ENCODE data around the gene RNF121.

RNF121 gene

DNA sequence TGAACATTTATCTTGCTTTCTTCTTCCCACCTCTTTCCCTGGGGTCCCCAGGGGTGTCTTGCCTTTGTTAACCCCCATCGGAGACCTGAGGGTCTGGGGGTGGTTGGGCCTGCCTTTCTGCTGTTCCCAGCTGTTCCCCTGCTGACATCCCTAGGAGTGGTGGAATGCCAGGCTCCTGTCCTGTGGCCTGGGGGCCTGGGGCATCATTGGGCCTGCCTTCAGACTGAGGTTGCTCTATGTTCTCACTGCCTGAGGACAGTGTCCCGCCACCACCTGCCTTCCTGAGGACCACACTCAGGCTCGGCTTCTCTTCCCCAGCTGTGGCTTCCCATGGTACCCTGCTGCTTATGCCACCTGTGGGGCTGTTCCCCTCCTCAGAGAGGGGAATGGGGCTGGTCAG is 68.7 kb downstream of the RNF121 start:
- TF ChIP-seq, protein P1, sequence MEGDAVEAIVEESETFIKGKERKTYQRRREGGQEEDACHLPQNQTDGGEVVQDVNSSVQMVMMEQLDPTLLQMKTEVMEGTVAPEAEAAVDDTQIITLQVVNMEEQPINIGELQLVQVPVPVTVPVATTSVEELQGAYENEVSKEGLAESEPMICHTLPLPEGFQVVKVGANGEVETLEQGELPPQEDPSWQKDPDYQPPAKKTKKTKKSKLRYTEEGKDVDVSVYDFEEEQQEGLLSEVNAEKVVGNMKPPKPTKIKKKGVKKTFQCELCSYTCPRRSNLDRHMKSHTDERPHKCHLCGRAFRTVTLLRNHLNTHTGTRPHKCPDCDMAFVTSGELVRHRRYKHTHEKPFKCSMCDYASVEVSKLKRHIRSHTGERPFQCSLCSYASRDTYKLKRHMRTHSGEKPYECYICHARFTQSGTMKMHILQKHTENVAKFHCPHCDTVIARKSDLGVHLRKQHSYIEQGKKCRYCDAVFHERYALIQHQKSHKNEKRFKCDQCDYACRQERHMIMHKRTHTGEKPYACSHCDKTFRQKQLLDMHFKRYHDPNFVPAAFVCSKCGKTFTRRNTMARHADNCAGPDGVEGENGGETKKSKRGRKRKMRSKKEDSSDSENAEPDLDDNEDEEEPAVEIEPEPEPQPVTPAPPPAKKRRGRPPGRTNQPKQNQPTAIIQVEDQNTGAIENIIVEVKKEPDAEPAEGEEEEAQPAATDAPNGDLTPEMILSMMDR (IDR thresholded peaks at IDR 0.05; ENCODE audit: low read depth, low read length, missing control alignments), result no peak
- DNase-seq (ENCODE audit: extremely low read depth, low read depth), result no peak
- no peak overlapping the region for H3K4me3 ChIP-seq (replicated peaks; ENCODE audit: low read depth, low read length)

GRCh38 chr11:71998061-71998460 is 69.2 kb downstream of the RNF121 start:
- H3K4me3 ChIP-seq (replicated peaks; ENCODE audit: low read depth, low read length), result no peak overlapping the region
- no peak for DNase-seq (ENCODE audit: extremely low read depth, low read depth)
- TF ChIP-seq, protein P1 (IDR thresholded peaks at IDR 0.05; ENCODE audit: low read depth, low read length, missing control alignments), result no peak

- no peak within 1 kb of the TSS for H3K4me3 ChIP-seq (replicated peaks; ENCODE audit: low read depth, low read length)
- TF ChIP-seq, protein P1 (IDR thresholded peaks at IDR 0.05; ENCODE audit: low read depth, low read length, missing control alignments), result no peak
- no peak for DNase-seq (ENCODE audit: extremely low read depth, low read depth)
Observed at GRCh38 chr11:71998649-71999310, 69.9 kb downstream of the RNF121 start, which contains the start of gene IL18BP. Gene IL18BP (plus strand): TSS chr11:71998909. CDS start chr11:71999985, 1,076 bp downstream.

DNA sequence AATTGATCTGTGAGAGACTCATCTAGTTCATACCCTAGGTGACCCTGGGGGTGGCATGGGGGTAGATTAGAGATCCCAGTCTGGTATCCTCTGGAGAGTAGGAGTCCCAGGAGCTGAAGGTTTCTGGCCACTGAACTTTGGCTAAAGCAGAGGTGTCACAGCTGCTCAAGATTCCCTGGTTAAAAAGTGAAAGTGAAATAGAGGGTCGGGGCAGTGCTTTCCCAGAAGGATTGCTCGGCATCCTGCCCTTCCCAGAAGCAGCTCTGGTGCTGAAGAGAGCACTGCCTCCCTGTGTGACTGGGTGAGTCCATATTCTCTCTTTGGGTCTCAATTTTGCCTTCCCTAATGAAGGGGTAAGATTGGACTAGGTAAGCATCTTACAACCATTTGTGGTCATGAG is 70.5 kb downstream of the RNF121 start:
- H3K4me3 ChIP-seq (replicated peaks; ENCODE audit: low read depth, low read length), result no peak overlapping the region
- TF ChIP-seq, protein P1 (IDR thresholded peaks at IDR 0.05; ENCODE audit: low read depth, low read length, missing control alignments), result no peak
- no peak for DNase-seq (ENCODE audit: extremely low read depth, low read depth)

GRCh38 chr11:71999798-72000197 is 71.0 kb downstream of the RNF121 start:
- no peak overlapping the region for H3K4me3 ChIP-seq (replicated peaks; ENCODE audit: low read depth, low read length)
- TF ChIP-seq, protein P1 (IDR thresholded peaks at IDR 0.05; ENCODE audit: low read depth, low read length, missing control alignments), result no peak
- DNase-seq (ENCODE audit: extremely low read depth, low read depth), result no peak

DNA sequence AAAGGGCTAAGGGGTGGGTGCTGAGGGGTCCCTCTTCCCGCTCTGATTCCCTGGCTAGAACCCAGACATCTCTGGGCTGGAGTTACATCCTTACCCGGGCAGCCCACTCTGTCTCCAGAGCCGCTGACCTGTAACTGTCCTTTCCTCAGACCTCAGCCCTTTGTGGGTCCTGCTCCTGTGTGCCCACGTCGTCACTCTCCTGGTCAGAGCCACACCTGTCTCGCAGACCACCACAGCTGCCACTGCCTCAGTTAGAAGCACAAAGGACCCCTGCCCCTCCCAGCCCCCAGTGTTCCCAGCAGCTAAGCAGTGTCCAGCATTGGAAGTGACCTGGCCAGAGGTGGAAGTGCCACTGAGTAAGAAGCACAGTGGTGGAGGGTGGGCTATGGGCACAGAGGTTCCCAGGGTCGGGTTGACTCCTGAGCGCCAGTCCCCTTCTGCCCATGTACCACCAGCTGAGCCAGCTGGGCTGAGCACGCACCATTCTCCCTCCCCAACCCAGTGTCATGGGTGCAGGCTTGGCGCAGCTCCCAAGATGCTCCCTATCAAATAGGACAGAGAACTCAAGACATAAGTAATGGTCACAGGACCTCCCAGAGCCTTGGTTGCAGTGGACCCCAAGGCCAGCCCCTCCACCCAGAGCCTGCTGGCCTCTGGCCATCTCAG is 71.5 kb downstream of the RNF121 start:
- no peak for DNase-seq (ENCODE audit: extremely low read depth, low read depth)
- TF ChIP-seq, protein P1 (IDR thresholded peaks at IDR 0.05; ENCODE audit: low read depth, low read length, missing control alignments), result no peak
- H3K4me3 ChIP-seq (replicated peaks; ENCODE audit: low read depth, low read length), result no peak overlapping the region
